Measurements from ENCODE around the gene RNF113B.

RNF113B gene

GRCh38 chr13:98176777-98177608 lies at the start of gene RNF113B:
TSS of gene RNF113B (minus strand) at chr13:98177269. CDS start at chr13:98177236, 33 bp downstream.
- no peak for FAIRE-seq

- no peak for FAIRE-seq
Measured at GRCh38 chr13:98226496-98226895, 49.4 kb upstream of the RNF113B start.

- FAIRE-seq, result no peak
Measured at GRCh38 chr13:98225036-98225940, 48.2 kb upstream of the RNF113B start.

GRCh38 chr13:98224557-98224956 lies 47.5 kb upstream of the RNF113B start:
- no peak for FAIRE-seq

GRCh38 chr13:98223741-98224140 lies 46.7 kb upstream of the RNF113B start:
- FAIRE-seq, result no peak

- no peak for FAIRE-seq
Measured at GRCh38 chr13:98222816-98223215, 45.7 kb upstream of the RNF113B start.

- FAIRE-seq, result no peak
Measured at GRCh38 chr13:98222081-98222554, 45.0 kb upstream of the RNF113B start.

GRCh38 chr13:98221234-98221633 lies 44.2 kb upstream of the RNF113B start:
- no peak for FAIRE-seq

- no peak for FAIRE-seq
Measured at GRCh38 chr13:98220271-98220791, 43.3 kb upstream of the RNF113B start.

GRCh38 chr13:98219685-98220084 lies 42.6 kb upstream of the RNF113B start:
- FAIRE-seq, result no peak

- no peak for FAIRE-seq
Measured at GRCh38 chr13:98217597-98217996, 40.5 kb upstream of the RNF113B start.

- FAIRE-seq, result no peak
Measured at GRCh38 chr13:98216711-98217285, 39.7 kb upstream of the RNF113B start.

GRCh38 chr13:98216135-98216565 lies 39.1 kb upstream of the RNF113B start:
- no peak for FAIRE-seq

- FAIRE-seq, result no peak
Measured at GRCh38 chr13:98215508-98215907, 38.4 kb upstream of the RNF113B start.

GRCh38 chr13:98214707-98215106 lies 37.6 kb upstream of the RNF113B start:
- no peak for FAIRE-seq

- no peak for FAIRE-seq
Measured at GRCh38 chr13:98214008-98214643, 37.1 kb upstream of the RNF113B start.

- no peak for FAIRE-seq
Measured at GRCh38 chr13:98213354-98213753, 36.3 kb upstream of the RNF113B start.

- no peak for FAIRE-seq
Measured at GRCh38 chr13:98212763-98213162, 35.7 kb upstream of the RNF113B start.

- no peak for FAIRE-seq
Measured at GRCh38 chr13:98208606-98209005, 31.5 kb upstream of the RNF113B start.

GRCh38 chr13:98207416-98207815 lies 30.3 kb upstream of the RNF113B start:
- no peak for FAIRE-seq

GRCh38 chr13:98206946-98207345 lies 29.9 kb upstream of the RNF113B start:
- no peak for FAIRE-seq

- no peak for FAIRE-seq
Measured at GRCh38 chr13:98204546-98204945, 27.5 kb upstream of the RNF113B start.
